EL (cell line): ENCODE data around the gene SEC14L5.
"Not testable (repeated sequence)": the region's sequence is repeated elsewhere in the genome, so short reads cannot be mapped to it uniquely, and the experiment has no call there.

Experiments used
- DNase-seq: peaks from one replicate; pipeline ENCODE4 v3.0.0-alpha.2; 2016

Gene SEC14L5

GRCh38 chr16:4954714-4955113 is 3.4 kb upstream of the SEC14L5 start:
- no peak for DNase-seq

- DNase-seq: no peak
Measured at GRCh38 chr16:4957420-4957719, 760 bp upstream of the SEC14L5 start.

DNA sequence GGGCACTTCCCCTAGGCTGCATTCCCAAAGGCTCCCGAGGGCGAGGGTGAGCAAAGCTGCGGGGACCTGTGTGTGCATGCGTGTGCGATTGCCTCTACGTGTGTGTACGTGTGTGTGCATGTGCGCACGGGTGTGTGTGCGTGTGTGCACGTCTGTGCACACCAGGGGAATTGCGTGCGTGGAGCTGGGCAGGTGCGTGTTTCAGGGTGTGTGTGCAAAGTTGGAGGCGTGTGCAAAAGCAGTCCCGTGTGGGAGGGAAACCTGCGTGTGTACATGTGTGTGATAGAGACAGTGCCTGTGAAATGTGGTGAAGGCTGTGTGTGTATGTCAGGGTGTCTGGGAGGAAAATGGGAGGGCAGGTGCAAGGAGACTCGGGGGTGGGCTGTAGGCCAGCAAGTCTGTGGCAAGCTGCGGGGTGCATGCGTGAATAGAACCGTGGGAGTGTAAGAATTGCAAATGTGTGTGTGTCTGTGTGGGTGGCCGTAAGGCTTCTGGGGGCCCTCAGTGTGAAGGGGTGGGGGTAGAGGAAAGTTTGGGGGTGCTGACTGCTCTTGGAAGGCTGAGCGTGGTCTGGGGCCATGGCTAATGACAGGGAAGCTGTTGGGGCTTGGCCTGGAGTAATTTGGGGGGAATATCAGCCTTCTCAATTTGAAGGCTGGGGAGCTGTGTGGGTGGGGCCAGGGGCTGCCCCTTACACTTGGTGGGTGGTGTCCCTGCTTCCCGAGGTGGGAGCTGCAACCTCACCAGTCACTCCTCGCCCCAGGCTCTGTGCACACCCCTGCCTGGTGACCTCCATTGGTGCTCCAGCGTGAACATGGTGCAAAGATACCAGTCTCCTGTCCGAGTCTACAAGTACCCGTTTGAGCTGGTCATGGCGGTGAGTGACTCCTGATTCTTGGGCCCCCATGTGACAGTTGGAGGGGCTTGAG is 644 bp downstream of the SEC14L5 start:
- DNase-seq: no peak

GRCh38 chr16:4960579-4960978 is 2.4 kb downstream of the SEC14L5 start:
- DNase-seq: no peak

DNA sequence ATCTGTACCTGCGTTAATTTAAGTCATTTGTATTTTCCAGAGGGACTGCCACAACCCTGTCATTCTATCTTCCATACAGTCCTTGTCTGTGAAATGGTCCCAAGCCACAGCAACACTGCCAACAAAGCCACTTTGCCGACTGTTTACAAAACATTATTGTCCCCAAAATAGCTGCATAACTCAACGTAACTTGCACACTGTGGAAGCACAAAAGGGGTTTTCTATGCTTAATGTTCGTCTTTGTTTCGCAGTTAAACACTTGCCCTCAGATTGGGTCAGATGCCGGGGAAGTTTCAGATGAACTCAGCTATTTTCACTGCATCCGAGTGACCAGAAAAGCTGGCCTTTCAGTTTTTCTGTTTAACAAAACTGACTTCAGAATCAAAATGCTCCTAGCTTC is 4.6 kb downstream of the SEC14L5 start:
- DNase-seq: no peak

GRCh38 chr16:4963527-4963926 is 5.4 kb downstream of the SEC14L5 start:
- DNase-seq: not testable (repeated sequence)

DNA sequence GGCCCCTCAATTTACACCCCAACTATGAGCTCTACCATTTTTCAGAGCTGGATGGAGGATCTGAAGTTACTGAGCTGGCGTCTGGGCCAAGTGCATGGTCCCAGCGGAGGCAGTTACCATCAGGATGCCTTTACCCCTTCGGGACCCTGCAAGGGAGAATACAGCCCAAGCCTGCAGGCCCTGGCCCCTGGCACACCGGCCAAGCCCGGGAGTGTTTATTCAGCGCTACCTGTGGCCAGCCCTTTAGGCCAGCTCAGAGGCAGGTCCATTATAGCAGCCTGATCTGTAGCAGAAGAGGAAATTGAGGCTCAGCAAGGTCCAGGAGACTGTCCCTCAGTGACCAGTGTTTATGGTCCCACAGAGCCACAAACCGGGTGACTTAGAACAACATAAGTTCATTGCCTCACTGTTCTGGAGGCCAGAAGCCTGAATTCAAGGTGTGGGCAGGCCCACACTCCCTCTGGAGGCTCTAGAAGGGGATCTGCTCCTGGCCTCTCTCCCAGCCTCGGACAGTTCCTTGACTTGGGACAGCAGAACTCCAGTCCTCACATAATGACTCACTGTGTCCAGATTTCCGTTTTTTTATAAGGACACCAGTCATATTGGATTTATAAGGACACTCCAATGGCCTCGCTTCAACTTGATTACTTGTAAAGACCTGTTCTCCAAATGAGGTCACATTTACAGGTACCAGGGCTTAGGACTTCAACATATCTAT is 8.8 kb downstream of the SEC14L5 start:
- no peak for DNase-seq

- not testable (repeated sequence) for DNase-seq
Measured at GRCh38 chr16:4968278-4968677, 10.1 kb downstream of the SEC14L5 start.

- no peak for DNase-seq
Measured at GRCh38 chr16:4968879-4969483, 10.9 kb downstream of the SEC14L5 start.

DNA sequence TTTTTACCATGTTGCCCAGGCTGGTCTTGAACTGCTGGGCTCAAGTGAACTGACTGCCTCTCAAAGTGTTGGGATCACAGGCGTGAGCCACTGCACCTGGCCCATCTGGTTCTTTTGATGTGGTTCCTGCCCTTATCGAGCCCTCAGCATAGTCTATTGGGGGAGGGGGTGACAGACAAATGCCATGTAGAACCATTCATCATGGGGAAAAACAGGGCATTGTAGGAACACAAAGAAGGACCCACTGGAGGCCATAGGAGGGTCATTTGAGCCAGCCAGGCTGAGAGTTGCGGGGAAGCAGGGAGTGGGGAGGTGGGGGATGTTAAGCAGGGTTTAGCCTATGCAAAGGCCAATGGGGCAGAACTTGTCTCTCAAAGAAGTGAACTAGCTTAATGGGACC is 11.9 kb downstream of the SEC14L5 start:
- no peak for DNase-seq

GRCh38 chr16:4972938-4973587 is 14.9 kb downstream of the SEC14L5 start:
- DNase-seq: no peak

- DNase-seq: no peak
Measured at GRCh38 chr16:4976079-4976478, 17.9 kb downstream of the SEC14L5 start.

GRCh38 chr16:4976611-4977145 is 18.5 kb downstream of the SEC14L5 start:
- DNase-seq: no peak

DNA sequence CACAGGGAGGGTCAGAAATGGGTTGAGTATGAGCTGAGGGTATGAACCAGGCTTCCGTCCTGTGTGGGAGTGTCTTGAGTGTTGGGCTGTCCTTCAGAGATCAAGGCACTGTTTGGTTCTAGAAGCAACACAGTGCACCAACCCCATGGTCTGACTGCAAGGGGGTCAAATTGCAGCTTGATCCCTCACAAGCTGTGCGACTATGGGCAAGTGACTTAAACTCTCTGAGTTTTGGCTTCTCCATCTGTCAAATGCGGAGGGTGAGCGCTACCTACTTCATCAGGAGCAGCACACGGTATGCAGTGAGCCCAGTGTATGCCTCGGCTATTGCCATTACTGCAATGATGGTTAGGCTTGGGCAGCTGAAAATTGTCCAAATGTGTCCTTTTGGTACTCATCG is 21.0 kb downstream of the SEC14L5 start:
- DNase-seq: no peak

DNA sequence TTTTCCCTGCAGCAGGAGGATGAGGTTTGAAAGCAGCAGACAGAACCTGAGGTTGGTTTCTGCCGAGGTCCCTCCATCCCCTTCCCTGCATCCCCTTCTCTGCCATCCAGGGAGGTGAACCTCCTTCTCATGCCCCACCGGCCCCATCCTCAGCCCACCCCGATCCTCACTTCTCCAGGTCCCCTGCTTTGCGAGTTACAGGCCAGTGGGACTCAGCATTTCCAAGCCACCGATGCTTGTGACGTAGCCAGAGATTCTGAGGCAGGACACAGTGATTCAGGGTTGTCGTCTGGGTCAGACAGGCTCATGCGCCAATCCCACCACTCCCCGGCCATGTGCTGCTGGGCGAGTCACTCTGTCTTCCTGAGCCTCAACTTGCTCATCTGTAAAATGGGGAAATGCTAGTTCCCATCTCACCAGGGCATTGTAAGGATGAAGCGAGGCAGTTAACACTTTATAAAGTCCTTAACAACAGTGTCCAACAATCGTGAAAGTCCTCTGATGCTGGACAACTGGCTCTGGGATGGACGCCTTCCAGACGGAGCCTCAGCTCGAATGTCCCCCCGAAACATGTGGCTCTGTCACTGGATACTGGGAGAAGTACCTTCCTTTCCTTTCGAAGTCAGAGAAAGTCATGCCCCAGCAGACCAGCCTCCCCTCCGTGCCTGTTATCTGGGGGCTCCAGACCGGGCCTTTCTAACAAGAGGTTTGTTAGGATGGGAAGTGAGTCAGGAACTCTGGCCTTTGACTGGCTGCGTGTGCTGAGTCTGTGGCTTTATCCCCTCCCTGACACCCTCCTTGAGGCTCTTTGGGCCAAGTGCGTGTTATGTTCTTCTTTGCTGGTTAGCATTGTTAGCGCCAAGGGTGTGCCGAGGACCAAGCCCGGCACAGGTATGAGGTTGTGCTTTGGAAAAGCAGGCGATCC is 21.9 kb downstream of the SEC14L5 start:
- no peak for DNase-seq

GRCh38 chr16:4980691-4981090 is 22.6 kb downstream of the SEC14L5 start:
- DNase-seq: no peak

DNA sequence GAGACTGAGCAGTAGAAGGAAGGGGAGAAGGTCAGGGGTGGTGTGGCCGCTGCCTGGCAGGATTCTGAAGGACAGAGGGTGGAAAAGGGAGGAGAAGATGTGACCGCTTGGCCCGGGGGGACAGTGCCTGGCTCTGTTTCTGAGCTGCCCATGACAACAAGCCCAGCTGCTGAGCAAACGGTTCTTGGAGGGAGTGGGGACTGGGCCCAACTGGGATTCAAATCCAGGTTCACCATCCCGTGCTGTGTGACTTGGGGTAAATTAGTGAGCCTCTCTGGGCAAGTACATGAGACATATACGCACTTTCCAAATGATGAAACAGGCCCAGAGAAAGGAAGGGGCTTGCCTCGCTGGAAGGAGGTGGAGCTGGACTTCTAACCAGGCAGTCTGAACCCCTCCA is 23.3 kb downstream of the SEC14L5 start:
- DNase-seq: no peak

- DNase-seq: no peak
Measured at GRCh38 chr16:4982056-4982867, 24.1 kb downstream of the SEC14L5 start.

GRCh38 chr16:4984174-4984990 is 26.3 kb downstream of the SEC14L5 start:
- DNase-seq: no peak

GRCh38 chr16:4987250-4987579 is 29.1 kb downstream of the SEC14L5 start:
- DNase-seq: no peak
